Skeletal muscle satellite cell (primary cell): ENCODE data around the gene DPP10.

Experiments
- H3K27me3 ChIP-seq: 2 replicates; pipeline ENCODE4 v1.7.0; 2013; ENCODE audit warnings: low read length; ENCODE audit not compliant: control insufficient read depth, insufficient read depth
- H3K36me3 ChIP-seq: 2 replicates; pipeline ENCODE4 v1.7.0; 2013; ENCODE audit warnings: mild to moderate bottlenecking, control low read depth, low read length; ENCODE audit not compliant: insufficient read depth
- H3K4me1 ChIP-seq: 2 replicates; pipeline ENCODE4 v1.7.0; 2013; ENCODE audit warnings: low read length; ENCODE audit not compliant: control insufficient read depth, insufficient read depth
- H3K4me2 ChIP-seq: 2 replicates; pipeline ENCODE4 v1.7.0; 2013; ENCODE audit warnings: mild to moderate bottlenecking, low read length
- H3K4me3 ChIP-seq: 2 replicates; pipeline ENCODE4 v1.7.0; 2013; ENCODE audit warnings: low read length
- H3K9ac ChIP-seq: 2 replicates; pipeline ENCODE4 v1.7.0; 2013; ENCODE audit warnings: mild to moderate bottlenecking, low read depth, low read length, moderate library complexity
- H3K9me3 ChIP-seq: replicated peaks from 2 replicates; pipeline ENCODE4 v1.7.0; 2013; ENCODE audit warnings: mild to moderate bottlenecking, control low read depth, low read length

DPP10 gene

GRCh38 chr2:115201386-115201785, 758.9 kb downstream of the DPP10 start:
- Histone ChIP-seq H3K9me3 (peaks cover 3% of the 10 kb centered on the region), H3K4me1 (no peaks in the 10 kb centered on the region), H3K27me3 (no peaks in the 10 kb centered on the region), H3K36me3 (no peaks in the 10 kb centered on the region), H3K4me2 (no peak overlapping the region), H3K9ac (no peak overlapping the region), H3K4me3 (no peak overlapping the region)

GRCh38 chr2:115208493-115209164, 766.2 kb downstream of the DPP10 start:
- Histone ChIP-seq H3K4me2 (no peak overlapping the region), H3K4me3 (no peak overlapping the region), H3K4me1 (no peaks in the 10 kb centered on the region), H3K36me3 (no peaks in the 10 kb centered on the region), H3K27me3 (no peaks in the 10 kb centered on the region), H3K9ac (no peak overlapping the region), H3K9me3 (no peaks in the 10 kb centered on the region)

- Histone ChIP-seq H3K4me1 (no peaks in the 10 kb centered on the region), H3K4me3 (no peak overlapping the region), H3K9ac (no peak overlapping the region), H3K36me3 (no peaks in the 10 kb centered on the region), H3K9me3 (no peaks in the 10 kb centered on the region), H3K4me2 (no peak overlapping the region), H3K27me3 (no peaks in the 10 kb centered on the region)
Observed at GRCh38 chr2:115214050-115214449, 771.6 kb downstream of the DPP10 start.

- Histone ChIP-seq H3K9ac (no peak overlapping the region), H3K27me3 (no peaks in the 10 kb centered on the region), H3K9me3 (no peaks in the 10 kb centered on the region), H3K36me3 (no peaks in the 10 kb centered on the region), H3K4me2 (no peak overlapping the region), H3K4me3 (no peak overlapping the region), H3K4me1 (no peaks in the 10 kb centered on the region)
Observed at GRCh38 chr2:115219296-115219695, 776.9 kb downstream of the DPP10 start.

GRCh38 chr2:115234186-115234585, 791.7 kb downstream of the DPP10 start:
- no peak overlapping the region for H3K9ac ChIP-seq
- peaks cover 4% of the 10 kb centered on the region for H3K9me3 ChIP-seq
- H3K36me3 ChIP-seq, result no peaks in the 10 kb centered on the region

GRCh38 chr2:115234737-115235136, 792.3 kb downstream of the DPP10 start:
- no peak overlapping the region for H3K4me2 ChIP-seq

More at GRCh38 chr2:115234186-115234585, 791.7 kb downstream of the DPP10 start:
- no peak overlapping the region for H3K4me2 ChIP-seq
- H3K4me1 ChIP-seq, result no peaks in the 10 kb centered on the region
- H3K27me3 ChIP-seq, result no peaks in the 10 kb centered on the region
- no peak overlapping the region for H3K4me3 ChIP-seq

GRCh38 chr2:115248066-115248465, 805.6 kb downstream of the DPP10 start:
- no peak overlapping the region for H3K4me3 ChIP-seq
- no peaks in the 10 kb centered on the region for H3K4me1 ChIP-seq
- no peaks in the 10 kb centered on the region for H3K9me3 ChIP-seq
- no peaks in the 10 kb centered on the region for H3K36me3 ChIP-seq
- H3K9ac ChIP-seq, result no peak overlapping the region
- no peaks in the 10 kb centered on the region for H3K27me3 ChIP-seq
- no peak overlapping the region for H3K4me2 ChIP-seq

More at GRCh38 chr2:115234737-115235136, 792.3 kb downstream of the DPP10 start:
- H3K4me3 ChIP-seq, result no peak overlapping the region
- no peak overlapping the region for H3K9ac ChIP-seq
- H3K9me3 ChIP-seq, result peaks cover 4% of the 10 kb centered on the region
- no peaks in the 10 kb centered on the region for H3K36me3 ChIP-seq
- H3K4me1 ChIP-seq, result no peaks in the 10 kb centered on the region
- H3K27me3 ChIP-seq, result no peaks in the 10 kb centered on the region

GRCh38 chr2:115277366-115277765, 834.9 kb downstream of the DPP10 start:
- Histone ChIP-seq H3K4me1 (no peaks in the 10 kb centered on the region), H3K4me2 (no peak overlapping the region)

GRCh38 chr2:115285416-115285815, 843.0 kb downstream of the DPP10 start:
- Histone ChIP-seq H3K4me2 (no peak overlapping the region), H3K9me3 (peaks cover 5% of the 10 kb centered on the region), H3K36me3 (no peaks in the 10 kb centered on the region), H3K4me3 (no peak overlapping the region), H3K9ac (no peak overlapping the region), H3K4me1 (no peaks in the 10 kb centered on the region), H3K27me3 (no peaks in the 10 kb centered on the region)

More at GRCh38 chr2:115277366-115277765, 834.9 kb downstream of the DPP10 start:
- Histone ChIP-seq H3K9me3 (peaks cover 4% of the 10 kb centered on the region), H3K4me3 (no peak overlapping the region), H3K27me3 (no peaks in the 10 kb centered on the region), H3K9ac (no peak overlapping the region), H3K36me3 (no peaks in the 10 kb centered on the region)

GRCh38 chr2:115290478-115290877, 848.0 kb downstream of the DPP10 start:
- H3K4me2 ChIP-seq, result no peak overlapping the region
- H3K9me3 ChIP-seq, result peaks cover 8% of the 10 kb centered on the region
- no peaks in the 10 kb centered on the region for H3K4me1 ChIP-seq
- H3K27me3 ChIP-seq, result no peaks in the 10 kb centered on the region
- no peaks in the 10 kb centered on the region for H3K36me3 ChIP-seq
- no peak overlapping the region for H3K4me3 ChIP-seq
- no peak overlapping the region for H3K9ac ChIP-seq

GRCh38 chr2:115292742-115293141, 850.3 kb downstream of the DPP10 start:
- Histone ChIP-seq H3K27me3 (no peaks in the 10 kb centered on the region), H3K9me3 (peaks cover 8% of the 10 kb centered on the region), H3K9ac (no peak overlapping the region)

GRCh38 chr2:115294999-115295398, 852.6 kb downstream of the DPP10 start:
- Histone ChIP-seq H3K4me2 (no peak overlapping the region), H3K4me3 (no peak overlapping the region), H3K27me3 (no peaks in the 10 kb centered on the region), H3K4me1 (no peaks in the 10 kb centered on the region), H3K36me3 (no peaks in the 10 kb centered on the region), H3K9ac (no peak overlapping the region), H3K9me3 (peaks cover 8% of the 10 kb centered on the region)

More at GRCh38 chr2:115292742-115293141, 850.3 kb downstream of the DPP10 start:
- no peaks in the 10 kb centered on the region for H3K36me3 ChIP-seq
- no peak overlapping the region for H3K4me3 ChIP-seq
- H3K4me2 ChIP-seq, result no peak overlapping the region
- H3K4me1 ChIP-seq, result no peaks in the 10 kb centered on the region
